Activated T-cell treated with anti-CD3 and anti-CD28 coated beads for 24 hours (primary cell): Measurements from ENCODE around the gene RORC.

Experiments
- DNase-seq: peaks from one replicate; pipeline ENCODE4 v3.0.0-alpha.2; 2020; ENCODE audit warnings: low read depth

RORC gene

DNA sequence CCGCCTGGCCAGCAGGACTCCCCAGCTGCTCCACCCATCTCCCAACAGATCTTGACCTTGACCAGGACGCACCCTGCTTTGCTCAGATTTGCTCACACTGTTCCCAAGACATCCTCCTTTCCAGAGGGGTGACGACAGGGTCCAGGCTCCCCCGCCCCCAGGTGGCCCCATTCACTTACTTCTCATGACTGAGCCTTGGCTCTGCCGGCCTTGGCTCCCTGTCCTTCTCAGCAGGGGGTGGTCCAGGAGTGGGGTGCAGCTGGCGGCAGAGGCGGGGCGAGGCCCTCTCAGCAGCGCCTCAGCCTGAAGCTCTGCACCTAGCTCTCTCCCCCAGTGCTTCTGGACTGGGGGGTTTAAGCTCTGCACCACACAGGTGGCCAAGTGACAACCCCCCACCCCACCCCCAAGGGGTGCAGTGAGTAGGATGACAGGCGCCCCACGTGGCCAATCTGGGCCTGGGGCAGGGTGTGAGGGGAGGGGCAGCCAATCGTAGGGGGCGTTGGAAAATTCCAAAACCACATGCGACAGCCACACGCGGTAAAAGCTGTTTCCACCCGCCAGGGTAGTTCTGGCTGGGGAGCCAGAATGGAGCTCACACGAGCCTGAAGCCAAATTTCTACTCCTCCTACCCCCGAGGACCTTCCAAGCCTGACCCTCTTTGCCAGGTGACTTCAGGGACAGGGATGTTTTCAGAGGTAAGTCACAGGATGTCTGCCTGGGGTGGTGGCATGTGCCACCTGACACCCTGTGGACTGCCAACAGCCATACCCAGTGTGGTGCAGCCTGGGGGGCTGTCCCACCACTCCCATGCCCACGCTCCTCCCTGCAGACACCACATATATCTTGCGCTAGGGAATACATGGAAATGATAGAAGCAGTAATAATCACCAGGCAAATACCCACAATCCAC lies 5.6 kb downstream of the RORC start:
- DNase-seq, result no peak

DNA sequence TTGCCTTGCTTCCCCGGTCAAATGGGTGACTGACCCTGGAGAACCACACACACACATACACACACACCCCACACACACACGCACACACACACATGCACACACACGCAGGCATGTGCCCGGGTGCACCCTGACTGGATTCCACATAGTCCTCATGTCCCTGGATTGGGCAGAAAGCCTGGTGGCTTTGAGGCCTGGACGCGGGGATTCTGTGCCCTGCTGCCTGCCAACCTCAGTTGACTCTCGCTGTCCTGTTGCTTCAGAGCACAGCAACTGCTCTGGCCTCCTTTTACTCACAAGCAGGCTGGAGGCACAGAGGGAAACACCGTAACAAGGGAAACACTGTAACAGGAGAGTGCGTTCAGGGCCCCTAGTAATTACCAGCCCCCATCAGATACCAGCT lies 6.4 kb downstream of the RORC start:
- no peak for DNase-seq

DNA sequence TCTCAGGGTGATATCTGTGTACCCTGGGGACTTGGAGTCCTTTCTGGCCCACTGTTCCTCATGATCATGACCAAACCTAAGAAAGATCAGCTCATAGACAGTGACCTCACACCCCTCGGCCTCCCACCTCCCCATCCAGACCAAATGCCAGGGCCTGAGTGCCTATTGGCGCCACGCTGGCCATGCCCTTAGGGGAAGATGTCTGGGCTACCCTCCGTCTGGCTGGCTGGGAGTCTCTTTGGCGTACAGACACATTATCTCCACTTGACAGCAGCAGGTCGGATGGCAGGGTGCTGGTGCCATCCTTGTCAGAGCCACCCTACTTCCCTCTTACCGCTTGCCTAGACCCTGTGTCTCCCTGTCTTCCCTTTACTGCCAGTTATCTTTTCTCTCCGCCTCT lies 8.4 kb downstream of the RORC start:
- no peak for DNase-seq

DNA sequence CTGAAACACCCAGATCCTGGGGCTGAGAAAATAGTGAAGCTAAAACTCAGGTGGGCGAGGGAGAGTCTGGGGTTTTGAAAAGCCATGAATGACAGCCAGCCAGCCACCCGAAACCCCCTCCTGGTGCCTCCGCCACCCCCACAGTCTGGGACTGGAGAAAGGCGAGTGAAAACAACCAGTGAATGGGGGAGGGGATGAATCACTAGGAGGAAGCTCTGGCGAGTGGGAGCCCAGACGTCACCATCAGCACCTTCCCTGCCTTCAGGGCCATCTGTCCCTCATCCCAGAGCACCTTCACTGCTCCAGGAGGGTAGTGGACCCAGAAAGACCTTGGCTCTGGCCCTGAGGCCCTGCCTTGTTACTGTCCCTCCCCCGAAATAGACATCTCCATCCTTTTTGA lies 9.2 kb downstream of the RORC start:
- no peak for DNase-seq

DNA sequence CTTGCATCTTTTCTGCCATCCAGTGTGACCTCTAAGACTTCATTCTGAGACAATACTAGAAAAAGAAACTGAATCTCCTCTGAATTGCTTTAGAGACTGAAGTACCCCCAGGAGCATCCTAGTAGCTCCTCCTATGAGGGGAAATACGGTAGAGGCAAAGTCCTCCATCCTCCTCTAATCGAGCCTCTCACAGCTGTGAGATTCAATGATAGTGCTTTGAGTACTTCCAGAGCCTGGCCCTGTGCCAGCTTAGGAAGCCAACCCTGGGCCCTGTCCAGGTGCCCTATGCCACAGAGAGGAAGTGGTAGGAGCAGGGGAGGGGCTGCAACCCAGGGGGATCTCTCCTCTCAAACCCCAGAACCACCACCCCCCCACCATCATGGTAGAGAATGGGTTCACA lies 10.7 kb downstream of the RORC start:
- no peak for DNase-seq

DNA sequence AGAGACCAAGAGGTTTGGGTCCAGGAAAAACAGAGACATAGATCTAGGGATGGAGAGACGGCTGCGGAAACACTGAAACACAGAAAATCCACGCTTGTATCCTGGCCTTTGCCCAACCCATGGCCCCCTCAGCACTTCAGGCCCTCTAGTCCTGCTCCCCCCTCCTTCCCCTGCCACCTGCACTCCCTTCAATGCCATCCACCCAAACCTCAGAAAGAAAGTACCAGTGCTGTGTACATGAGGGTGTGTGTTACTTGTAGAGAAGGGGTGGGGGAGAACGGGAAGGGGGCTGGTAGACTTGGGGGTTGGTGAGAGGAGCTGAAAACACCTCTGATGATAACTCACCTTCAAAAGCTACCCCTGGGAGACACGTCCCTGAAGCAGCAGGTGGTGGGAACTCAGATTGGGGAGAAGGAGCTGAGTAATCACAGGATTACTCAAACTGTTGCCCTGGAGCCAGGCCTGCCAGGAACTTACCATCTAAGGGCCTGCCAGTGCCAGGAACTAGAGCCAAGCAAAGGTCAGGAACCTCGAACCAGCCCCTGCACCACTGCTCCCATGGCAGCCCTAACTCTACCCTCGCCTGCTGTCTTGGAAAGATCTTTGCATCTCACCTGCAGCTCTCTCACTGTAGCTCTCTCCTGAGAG lies 11.5 kb downstream of the RORC start:
- no peak for DNase-seq

DNA sequence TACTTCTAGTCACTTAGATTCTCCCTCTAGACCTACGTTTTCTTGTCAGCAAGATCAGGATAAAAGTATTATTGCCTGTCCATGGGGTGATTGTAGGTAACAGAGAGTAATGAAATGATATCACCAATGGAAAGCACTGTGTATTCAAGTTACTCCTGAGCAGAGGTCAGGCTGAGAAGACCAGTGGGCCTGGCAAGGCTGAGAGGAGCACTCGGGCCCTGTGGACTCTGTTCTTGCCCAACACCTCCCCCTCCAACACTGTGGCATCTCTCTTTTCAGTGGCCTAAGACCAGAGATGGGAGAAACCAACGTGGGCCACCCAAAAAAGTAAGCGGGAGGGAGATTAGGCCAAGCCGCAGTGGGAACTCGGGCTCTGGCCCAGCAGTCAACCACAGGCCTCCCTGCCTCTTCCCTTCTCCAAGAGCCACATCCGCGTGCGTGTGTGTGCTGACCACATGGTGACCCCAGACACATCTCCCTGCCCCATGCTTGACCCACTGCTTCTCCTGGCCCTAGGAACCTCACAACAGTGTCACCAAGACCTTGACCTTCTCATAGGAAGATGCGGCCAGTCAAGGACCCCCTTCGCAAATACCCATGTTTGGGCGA lies 12.3 kb downstream of the RORC start:
- no peak for DNase-seq

DNA sequence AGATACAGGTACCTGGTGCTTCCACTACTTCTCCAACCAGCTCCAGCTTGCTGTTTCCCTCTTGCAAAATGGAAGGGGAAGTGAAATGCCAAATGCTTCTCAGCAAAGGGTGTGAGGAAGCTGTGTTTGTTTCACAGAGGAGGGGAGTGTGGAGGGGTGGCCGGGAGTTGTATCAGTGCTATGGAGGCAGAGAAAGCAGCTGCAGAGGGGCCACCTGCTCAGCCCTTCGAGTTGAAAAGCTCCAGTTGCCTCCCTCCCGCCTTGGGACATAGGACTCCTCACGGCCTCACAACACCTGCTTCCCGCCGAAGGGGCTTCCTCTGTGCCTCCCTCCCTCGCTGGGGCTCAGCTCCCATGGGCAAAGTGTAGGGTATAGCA lies 14.3 kb downstream of the RORC start:
- no peak for DNase-seq

DNA sequence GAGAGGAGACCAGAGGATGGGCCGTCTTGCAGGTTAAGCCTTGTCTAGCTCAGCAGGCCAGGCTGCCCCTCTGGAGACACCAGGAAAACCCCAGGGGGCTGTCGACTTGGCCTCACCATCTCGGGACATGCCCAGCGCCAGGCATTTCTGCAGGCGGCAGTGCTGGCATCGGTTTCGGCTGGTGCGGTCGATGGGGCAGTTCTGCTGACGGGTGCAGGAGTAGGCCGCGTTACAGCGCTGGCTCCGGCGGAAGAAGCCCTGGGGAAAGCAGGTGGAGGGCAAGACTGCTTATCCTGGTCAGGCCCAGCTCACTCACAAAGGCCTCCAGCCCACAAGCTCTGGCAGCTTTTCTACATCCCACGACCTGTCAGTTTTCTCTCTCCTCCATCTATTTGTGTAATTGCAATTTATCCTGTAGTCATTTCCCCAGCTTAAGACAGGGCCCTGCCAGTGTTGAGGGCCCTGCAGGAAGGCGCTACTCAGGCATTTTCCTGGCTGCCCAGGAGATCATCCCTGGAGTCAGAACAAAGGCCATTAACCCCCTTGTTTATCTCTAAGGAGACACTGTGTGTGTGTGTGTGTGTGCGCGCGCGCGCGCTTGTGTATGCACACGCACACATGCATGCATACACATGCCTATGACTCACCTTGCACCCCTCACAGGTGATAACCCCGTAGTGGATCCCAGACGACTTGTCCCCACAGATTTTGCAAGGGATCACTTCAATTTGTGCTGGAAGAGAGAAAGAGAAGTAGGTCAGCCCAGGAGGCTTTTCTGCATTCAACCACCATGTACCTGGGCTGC lies 14.9 kb downstream of the RORC start:
- no peak for DNase-seq

DNA sequence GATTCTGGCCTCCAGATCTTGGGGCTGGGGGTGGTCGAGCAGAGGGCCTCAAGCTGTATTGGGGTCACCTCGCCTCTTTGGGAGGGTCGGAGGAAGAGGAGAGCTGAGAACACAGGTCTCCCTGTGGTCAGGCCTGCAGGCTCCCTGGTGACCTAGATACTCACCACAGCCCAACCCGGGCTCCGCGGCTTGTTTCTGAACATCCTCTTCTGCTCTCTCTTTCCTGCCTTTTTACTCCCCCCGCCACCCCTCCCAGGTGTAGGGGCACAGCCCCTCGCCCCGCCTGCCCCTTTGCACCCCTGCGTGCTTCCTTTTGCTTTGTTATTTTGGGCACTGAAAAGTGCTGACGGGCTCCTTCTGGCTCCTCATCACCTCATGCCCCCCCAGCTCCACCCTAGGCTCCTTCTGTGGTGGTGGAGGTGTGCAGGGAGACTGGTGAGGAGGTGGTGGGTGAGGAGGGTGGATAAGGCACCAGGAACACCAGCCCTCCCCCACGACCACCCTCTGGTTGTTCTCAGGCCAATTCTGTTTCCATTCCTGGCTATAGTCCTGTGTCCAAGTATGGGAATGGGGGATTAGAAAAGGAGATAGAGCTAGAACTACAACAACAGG lies 15.8 kb downstream of the RORC start:
- no peak for DNase-seq

DNA sequence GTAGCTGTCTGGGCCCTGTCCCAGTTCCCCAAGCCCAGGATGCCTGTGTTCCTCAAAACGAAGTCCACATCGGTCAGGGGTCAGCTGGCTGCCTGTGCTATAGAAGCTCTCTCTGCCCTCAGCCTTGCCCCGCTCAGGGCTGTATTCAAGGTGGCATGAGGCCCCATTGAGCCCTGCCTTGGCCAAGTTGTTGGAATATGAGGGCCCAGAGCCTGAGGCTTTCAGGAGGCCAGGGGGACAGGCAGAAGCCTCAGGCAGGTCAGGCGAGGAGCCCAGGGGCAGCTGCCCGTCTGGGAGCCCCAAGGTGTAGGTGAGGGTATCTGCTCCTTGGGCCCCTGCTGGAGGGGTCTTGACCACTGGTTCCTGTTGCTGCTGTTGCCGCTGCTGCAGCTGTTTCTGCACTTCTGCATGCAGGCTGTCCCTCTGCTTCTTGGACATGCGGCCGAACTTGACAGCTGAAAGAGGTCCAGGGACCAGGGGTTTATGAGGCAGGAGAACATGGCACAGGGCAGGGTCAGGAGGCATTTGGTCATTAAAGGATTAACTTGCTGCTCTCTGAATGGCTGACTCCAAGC lies 16.5 kb downstream of the RORC start:
- no peak for DNase-seq

DNA sequence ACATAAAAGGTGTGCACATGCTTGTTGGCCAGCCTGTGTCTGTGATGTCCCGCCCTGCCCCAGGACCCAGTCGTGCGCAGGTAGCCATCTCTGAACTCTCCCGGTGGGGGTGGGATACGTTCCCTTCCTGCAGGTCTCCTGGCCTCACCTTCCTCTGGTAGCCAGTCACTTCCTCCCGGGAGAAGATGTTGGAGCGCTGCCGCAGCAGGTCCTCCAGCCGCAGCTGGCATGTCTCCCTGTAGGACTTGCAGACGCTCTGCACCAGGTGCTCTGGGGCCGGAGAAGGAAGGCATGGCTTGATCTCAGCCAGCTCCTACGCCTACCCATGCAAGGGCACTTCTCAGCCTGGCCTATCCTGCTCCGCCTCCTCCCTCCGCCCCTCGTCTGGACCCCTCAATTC lies 17.2 kb downstream of the RORC start:
- DNase-seq, result no peak

DNA sequence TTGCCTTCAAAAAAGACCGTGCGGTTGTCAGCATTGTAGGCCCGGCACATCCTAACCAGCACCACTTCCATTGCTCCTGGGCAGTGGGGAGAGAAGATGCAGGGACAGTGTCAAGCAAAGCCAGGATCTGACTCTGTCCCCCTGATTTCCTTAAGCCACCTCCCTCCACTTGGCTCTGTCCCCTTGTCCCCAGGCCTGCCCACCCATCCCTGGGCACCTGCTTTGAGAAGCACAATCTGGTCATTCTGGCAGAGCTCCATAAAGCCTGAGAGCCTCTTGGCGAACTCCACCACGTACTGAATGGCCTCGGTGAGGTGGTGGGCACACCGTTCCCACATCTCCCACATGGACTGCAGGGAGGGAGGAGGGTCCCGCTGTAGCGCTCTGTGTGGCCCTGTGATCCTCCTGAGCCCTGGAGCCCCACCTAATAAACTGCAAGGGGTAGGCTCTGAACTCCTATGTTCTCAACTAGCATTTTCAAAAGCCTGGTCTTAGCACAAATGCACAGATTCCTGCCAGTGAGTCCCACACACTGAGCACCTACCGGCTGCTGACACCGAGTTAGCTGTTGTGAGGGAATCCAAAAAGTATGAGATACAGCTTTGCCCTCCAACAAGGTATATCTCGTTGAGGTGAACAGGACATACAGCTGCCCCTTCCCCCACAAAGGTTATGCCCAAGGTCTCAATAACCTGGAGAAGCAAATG lies 18.2 kb downstream of the RORC start:
- DNase-seq, result no peak

DNA sequence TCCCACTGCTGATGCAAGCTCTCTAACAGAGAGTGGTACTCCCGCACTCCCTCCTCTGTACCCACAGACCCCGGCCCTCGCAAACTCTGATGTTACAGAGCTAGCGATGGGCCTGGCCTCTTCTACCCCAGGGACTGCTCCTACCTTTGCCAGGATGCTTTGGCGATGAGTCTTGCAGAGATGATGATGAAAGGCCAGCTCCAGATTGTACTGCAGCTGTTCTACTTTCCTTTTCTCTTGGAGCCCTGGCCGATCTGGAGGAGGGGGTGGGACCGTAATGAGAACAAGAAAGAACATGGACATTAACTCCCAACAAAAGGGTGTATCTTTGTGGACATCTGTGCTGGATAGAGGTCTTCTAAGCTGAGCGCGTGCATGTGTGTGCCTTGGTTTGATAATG lies 20.4 kb downstream of the RORC start:
- no peak for DNase-seq

DNA sequence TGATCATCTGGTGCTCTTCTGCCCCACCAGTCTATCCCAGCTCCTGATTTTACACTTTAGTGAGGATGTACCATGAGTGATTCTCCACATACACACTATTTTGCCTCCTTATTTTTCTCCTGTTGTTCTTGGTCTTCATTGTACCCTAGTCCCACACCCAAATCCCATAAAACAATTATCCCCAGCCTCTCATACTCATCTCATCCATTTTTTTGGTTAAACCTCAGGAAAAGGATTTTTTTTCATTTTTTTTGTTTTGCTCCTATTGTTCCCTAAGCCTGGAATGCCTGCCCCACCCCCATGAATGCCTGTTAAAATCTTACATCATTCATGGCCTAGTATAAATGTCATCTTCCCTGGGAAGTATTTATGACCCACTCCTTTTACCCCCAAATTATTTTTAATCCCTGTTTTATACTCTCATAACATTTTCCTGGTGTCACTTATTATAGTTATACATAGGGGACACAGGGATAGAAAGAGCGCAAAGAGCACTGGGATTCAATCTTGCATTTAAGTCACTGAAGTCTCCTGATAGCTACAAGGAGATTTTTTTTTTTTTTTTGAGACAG lies 21.5 kb downstream of the RORC start:
- no peak for DNase-seq

DNA sequence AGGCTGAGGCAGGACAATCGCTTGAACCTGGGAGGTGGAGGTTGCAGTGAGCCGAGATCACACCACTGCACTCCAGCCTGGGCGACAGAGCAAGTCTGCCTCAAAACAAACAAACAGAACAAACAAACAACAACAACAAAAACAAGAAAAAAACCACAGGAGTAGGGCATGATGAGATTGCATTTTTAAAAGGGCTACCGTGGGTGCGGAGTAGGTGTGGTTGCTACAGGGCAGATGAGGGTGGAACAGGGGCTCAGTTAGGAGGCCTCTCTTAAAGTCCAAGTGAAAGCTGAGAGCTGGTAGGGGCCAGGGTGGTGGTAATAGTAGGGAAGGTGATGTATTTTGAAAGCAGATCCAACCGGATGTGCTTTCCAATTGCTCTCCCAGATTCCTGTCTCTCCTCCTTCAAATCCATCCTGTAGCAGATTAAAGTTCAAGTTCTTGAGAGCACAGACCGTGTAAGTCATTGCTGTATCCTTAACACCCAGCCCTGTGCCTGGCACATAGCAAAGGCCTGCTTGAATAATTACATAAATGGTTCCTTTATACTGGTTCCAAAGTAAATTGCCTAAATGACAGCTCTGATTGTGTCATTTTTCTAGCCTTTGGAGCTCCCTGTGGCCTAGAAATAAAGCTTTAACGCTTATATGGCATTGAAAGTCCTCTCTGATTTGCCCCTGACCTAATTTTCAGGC lies 22.2 kb downstream of the RORC start:
- DNase-seq, result no peak

DNA sequence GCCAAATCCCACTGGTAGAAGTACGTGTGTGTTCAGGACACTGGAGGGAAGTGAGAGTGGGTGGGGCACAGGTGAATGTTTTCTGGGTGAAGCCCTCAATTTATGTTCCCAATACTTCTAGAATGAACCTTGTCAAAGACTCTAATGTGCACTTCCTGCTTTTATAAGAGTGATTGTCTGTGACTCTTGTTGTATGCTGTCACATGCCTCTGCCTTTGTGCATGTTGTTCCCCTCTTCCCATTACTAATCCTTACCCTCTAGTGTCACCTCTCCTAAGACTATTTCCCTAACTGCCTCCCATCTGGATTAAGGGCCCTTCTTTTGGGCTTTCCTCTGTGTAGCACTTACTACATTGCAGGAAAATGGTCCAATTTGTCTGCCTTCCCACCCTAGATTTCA lies 23.8 kb downstream of the RORC start:
- DNase-seq, result no peak

DNA sequence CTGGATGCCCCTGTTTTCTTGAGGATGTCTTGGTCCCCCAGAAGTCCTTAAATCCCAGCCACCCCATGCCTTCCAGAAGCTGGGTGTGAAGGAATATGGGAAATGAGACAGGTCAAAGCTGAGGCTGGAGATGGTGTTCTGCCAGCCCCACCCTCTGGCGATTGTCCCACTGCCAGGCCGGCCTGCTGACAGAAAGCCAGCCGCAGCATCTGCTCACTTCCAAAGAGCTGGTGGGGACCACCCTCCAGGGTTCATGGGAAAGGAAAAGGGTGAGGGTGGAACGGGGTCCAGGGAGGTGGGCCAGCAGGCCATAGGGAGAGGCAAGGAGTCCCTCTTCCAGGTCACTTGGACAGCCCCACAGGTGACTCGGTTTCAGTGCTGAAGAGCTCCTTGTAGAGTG lies 24.5 kb downstream of the RORC start:
- DNase-seq, result no peak

DNA sequence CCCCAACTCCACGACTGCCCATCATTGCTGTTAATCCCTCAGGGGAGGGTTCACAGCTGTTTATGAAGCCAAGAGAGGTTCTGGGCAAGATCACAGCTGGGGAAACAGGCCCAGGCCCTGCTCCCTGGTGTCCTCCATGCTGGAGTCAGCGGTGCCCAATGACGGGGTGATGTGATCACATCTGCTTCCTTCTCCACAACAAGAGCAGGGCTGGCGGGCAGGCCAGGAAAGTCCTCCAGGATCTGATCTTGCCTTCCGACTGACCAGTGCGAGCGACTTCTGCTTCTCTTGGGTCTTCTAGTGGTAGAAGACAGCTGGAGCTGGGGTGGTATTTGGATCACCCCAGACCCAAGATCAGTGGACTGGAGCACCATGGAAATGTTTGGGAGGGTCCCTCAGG lies 25.4 kb downstream of the RORC start:
- no peak for DNase-seq
